ENCODE results near the gene KIF14.

DNA sequence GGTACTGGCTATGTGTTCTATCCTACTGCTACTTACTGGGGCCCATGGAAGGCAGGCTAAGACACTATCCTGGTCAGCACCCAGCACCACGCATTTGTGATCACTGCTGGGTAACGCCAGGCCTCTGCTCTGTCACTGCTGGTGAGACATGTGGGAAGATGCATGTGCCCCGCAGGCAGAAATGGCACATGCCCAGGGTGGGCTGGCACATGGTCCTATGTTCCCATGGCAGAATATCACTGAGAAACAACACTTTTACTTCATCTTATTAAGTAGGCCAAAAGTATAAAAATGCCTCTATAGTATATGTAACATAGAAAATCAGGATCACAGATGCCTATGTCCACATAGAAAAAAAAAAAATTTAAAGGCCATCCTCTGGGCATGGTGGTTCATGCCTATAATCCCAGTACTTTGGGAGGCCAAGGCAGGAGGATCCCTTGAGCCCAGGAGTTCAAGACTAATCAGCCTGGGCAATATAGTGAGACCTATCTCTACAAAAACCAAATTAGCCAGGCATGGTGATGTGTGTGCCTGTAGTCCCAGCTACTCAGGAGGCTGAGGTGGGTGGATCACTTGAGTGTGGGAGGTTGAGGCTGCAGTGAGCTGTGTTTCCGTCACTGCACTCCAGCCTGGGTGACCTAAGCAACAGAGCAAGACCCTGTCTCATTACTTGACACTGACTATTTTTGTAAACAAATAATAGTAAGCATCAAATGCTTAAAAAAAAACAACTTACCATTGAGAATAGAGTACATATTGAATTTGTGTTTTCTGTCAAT is 37.7 kb upstream of the KIF14 start:
- TF ChIP-seq ZNF114 (CRISPR knock-in tag; IDR thresholded peaks at IDR 0.05) = no peak
- TF ChIP-seq EZH2phosphoT487 (IDR thresholded peaks at IDR 0.05; ENCODE audit: unreplicated experiment) = no peak
- TF ChIP-seq POLR2AphosphoS5 (IDR thresholded peaks at IDR 0.05; ENCODE audit: low read depth) = no peak
- TF ChIP-seq, protein P1, sequence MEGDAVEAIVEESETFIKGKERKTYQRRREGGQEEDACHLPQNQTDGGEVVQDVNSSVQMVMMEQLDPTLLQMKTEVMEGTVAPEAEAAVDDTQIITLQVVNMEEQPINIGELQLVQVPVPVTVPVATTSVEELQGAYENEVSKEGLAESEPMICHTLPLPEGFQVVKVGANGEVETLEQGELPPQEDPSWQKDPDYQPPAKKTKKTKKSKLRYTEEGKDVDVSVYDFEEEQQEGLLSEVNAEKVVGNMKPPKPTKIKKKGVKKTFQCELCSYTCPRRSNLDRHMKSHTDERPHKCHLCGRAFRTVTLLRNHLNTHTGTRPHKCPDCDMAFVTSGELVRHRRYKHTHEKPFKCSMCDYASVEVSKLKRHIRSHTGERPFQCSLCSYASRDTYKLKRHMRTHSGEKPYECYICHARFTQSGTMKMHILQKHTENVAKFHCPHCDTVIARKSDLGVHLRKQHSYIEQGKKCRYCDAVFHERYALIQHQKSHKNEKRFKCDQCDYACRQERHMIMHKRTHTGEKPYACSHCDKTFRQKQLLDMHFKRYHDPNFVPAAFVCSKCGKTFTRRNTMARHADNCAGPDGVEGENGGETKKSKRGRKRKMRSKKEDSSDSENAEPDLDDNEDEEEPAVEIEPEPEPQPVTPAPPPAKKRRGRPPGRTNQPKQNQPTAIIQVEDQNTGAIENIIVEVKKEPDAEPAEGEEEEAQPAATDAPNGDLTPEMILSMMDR (conservative IDR thresholded peaks at IDR 0.05; ENCODE audit: low read depth in 2 of 2) = no peak
- no peak for TF ChIP-seq CREB1 (CRISPR knock-in tag; IDR thresholded peaks at IDR 0.05; ENCODE audit: low read depth)
- no peak for TF ChIP-seq EZH2 (IDR thresholded peaks at IDR 0.05; ENCODE audit: low read depth, unreplicated experiment)
- TF ChIP-seq, protein P2, sequence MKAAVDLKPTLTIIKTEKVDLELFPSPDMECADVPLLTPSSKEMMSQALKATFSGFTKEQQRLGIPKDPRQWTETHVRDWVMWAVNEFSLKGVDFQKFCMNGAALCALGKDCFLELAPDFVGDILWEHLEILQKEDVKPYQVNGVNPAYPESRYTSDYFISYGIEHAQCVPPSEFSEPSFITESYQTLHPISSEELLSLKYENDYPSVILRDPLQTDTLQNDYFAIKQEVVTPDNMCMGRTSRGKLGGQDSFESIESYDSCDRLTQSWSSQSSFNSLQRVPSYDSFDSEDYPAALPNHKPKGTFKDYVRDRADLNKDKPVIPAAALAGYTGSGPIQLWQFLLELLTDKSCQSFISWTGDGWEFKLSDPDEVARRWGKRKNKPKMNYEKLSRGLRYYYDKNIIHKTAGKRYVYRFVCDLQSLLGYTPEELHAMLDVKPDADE (IDR thresholded peaks at IDR 0.05) = no peak
- no peak for TF ChIP-seq STAT1 (IDR thresholded peaks at IDR 0.05; ENCODE audit: unreplicated experiment)
- TF ChIP-seq, protein P3, sequence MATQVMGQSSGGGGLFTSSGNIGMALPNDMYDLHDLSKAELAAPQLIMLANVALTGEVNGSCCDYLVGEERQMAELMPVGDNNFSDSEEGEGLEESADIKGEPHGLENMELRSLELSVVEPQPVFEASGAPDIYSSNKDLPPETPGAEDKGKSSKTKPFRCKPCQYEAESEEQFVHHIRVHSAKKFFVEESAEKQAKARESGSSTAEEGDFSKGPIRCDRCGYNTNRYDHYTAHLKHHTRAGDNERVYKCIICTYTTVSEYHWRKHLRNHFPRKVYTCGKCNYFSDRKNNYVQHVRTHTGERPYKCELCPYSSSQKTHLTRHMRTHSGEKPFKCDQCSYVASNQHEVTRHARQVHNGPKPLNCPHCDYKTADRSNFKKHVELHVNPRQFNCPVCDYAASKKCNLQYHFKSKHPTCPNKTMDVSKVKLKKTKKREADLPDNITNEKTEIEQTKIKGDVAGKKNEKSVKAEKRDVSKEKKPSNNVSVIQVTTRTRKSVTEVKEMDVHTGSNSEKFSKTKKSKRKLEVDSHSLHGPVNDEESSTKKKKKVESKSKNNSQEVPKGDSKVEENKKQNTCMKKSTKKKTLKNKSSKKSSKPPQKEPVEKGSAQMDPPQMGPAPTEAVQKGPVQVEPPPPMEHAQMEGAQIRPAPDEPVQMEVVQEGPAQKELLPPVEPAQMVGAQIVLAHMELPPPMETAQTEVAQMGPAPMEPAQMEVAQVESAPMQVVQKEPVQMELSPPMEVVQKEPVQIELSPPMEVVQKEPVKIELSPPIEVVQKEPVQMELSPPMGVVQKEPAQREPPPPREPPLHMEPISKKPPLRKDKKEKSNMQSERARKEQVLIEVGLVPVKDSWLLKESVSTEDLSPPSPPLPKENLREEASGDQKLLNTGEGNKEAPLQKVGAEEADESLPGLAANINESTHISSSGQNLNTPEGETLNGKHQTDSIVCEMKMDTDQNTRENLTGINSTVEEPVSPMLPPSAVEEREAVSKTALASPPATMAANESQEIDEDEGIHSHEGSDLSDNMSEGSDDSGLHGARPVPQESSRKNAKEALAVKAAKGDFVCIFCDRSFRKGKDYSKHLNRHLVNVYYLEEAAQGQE (IDR thresholded peaks at IDR 0.05; ENCODE audit: unreplicated experiment) = no peak
- TF ChIP-seq, protein P4, sequence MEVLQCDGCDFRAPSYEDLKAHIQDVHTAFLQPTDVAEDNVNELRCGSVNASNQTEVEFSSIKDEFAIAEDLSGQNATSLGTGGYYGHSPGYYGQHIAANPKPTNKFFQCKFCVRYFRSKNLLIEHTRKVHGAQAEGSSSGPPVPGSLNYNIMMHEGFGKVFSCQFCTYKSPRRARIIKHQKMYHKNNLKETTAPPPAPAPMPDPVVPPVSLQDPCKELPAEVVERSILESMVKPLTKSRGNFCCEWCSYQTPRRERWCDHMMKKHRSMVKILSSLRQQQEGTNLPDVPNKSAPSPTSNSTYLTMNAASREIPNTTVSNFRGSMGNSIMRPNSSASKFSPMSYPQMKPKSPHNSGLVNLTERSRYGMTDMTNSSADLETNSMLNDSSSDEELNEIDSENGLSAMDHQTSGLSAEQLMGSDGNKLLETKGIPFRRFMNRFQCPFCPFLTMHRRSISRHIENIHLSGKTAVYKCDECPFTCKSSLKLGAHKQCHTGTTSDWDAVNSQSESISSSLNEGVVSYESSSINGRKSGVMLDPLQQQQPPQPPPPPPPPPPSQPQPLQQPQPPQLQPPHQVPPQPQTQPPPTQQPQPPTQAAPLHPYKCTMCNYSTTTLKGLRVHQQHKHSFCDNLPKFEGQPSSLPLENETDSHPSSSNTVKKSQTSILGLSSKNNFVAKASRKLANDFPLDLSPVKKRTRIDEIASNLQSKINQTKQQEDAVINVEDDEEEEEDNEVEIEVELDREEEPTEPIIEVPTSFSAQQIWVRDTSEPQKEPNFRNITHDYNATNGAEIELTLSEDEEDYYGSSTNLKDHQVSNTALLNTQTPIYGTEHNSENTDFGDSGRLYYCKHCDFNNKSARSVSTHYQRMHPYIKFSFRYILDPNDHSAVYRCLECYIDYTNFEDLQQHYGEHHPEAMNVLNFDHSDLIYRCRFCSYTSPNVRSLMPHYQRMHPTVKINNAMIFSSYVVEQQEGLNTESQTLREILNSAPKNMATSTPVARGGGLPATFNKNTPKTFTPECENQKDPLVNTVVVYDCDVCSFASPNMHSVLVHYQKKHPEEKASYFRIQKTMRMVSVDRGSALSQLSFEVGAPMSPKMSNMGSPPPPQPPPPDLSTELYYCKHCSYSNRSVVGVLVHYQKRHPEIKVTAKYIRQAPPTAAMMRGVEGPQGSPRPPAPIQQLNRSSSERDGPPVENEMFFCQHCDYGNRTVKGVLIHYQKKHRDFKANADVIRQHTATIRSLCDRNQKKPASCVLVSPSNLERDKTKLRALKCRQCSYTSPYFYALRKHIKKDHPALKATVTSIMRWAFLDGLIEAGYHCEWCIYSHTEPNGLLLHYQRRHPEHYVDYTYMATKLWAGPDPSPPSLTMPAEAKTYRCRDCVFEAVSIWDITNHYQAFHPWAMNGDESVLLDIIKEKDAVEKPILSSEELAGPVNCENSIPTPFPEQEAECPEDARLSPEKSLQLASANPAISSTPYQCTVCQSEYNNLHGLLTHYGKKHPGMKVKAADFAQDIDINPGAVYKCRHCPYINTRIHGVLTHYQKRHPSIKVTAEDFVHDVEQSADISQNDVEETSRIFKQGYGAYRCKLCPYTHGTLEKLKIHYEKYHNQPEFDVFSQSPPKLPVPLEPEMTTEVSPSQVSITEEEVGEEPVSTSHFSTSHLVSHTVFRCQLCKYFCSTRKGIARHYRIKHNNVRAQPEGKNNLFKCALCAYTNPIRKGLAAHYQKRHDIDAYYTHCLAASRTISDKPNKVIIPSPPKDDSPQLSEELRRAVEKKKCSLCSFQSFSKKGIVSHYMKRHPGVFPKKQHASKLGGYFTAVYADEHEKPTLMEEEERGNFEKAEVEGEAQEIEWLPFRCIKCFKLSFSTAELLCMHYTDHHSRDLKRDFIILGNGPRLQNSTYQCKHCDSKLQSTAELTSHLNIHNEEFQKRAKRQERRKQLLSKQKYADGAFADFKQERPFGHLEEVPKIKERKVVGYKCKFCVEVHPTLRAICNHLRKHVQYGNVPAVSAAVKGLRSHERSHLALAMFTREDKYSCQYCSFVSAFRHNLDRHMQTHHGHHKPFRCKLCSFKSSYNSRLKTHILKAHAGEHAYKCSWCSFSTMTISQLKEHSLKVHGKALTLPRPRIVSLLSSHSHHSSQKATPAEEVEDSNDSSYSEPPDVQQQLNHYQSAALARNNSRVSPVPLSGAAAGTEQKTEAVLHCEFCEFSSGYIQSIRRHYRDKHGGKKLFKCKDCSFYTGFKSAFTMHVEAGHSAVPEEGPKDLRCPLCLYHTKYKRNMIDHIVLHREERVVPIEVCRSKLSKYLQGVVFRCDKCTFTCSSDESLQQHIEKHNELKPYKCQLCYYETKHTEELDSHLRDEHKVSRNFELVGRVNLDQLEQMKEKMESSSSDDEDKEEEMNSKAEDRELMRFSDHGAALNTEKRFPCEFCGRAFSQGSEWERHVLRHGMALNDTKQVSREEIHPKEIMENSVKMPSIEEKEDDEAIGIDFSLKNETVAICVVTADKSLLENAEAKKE (CRISPR knock-in tag; IDR thresholded peaks at IDR 0.05) = no peak
- TF ChIP-seq JUNB (IDR thresholded peaks at IDR 0.05; ENCODE audit: unreplicated experiment) = no peak
- TF ChIP-seq NANOG (IDR thresholded peaks at IDR 0.05; ENCODE audit: borderline replicate concordance) = no peak
- no peak for TF ChIP-seq ZNF331 (CRISPR knock-in tag; IDR thresholded peaks at IDR 0.05; ENCODE audit: low read depth)

All from GM23338 (cell line).